Activated CD8-positive, alpha-beta T cell treated with anti-CD3 and anti-CD28 coated beads, Interleukin-2, amount 10 ng/mL, durations not matched to agents 7 days and 5 days (primary cell): Measurements from ENCODE around the gene MAGEA9B. TPM values are rescaled to one million over a fixed set of nuclear protein-coding genes. Genes with fewer than 3 reads are reported as not detected.
"Not testable (repeated sequence)": the region's sequence is repeated elsewhere in the genome, so short reads cannot be mapped to it uniquely, and the experiment has no call there.

Source experiments
- ATAC-seq: fragments of 150-1000 bp; cut with Tn5 transposase; one replicate; pipeline ENCODE4 v1.10.0; 2021; ENCODE audit warnings: moderate library complexity
- CTCF ChIA-PET: fragments of 350-600 bp; sonication (Branson Sonifier 250); formaldehyde crosslinking; loops from one replicate; lab custom pipeline; 2021; ENCODE audit warnings: antibody characterized with exemption; lab: Charles Lee
- POLR2A ChIA-PET: fragments of 350-600 bp; sonication (Branson Sonifier 250); formaldehyde crosslinking; loops from one replicate; lab custom pipeline; 2021; ENCODE audit warnings: antibody characterized with exemption; lab: Charles Lee
- DNase-seq: peaks from one replicate; pipeline ENCODE4 v3.0.0-alpha.2; 2020
- H3K27ac Mint-ChIP-seq: one replicate; pipeline ENCODE4 v1.8.0; 2021; ENCODE audit warnings: mild to moderate bottlenecking, mixed read lengths
- H3K27me3 Mint-ChIP-seq: one replicate; pipeline ENCODE4 v1.8.0; 2021; ENCODE audit warnings: low read depth, mixed read lengths
- H3K36me3 Mint-ChIP-seq: one replicate; pipeline ENCODE4 v1.8.0; 2021; ENCODE audit warnings: low read depth, mixed read lengths
- H3K4me1 Mint-ChIP-seq: one replicate; pipeline ENCODE4 v1.8.0; 2021; ENCODE audit warnings: low read depth, mixed read lengths
- H3K4me3 Mint-ChIP-seq: one replicate; pipeline ENCODE4 v1.8.0; 2021; ENCODE audit warnings: mild to moderate bottlenecking, mixed read lengths
- H3K9me3 Mint-ChIP-seq: one replicate; pipeline ENCODE4 v1.8.0; 2022; ENCODE audit warnings: mixed read lengths; ENCODE audit not compliant: insufficient read depth
- total RNA-seq, 2 experiments: library from RNA; stranded (reverse); gene quantifications; one replicate each; pipeline ENCODE4 v1.2.3, GENCODE V29; 2021

The MAGEA9B gene
- total RNA-seq, 2 experiments from 2014 or later = not detected

GRCh38 chrX:149569770-149570169, 17.5 kb downstream of the MAGEA9B start:
- H3K27ac Mint-ChIP-seq = no peak overlapping the region
- ChIA-PET CTCF (no interaction called here), POLR2A (no interaction called here)
- DNase-seq (no peak), ATAC-seq (no peak)
- H3K4me3 Mint-ChIP-seq = no peak overlapping the region
- peaks cover 20% of the 10 kb centered on the region for H3K4me1 Mint-ChIP-seq
- H3K27me3 Mint-ChIP-seq = no peaks in the 10 kb centered on the region
- H3K36me3 Mint-ChIP-seq = no peaks in the 10 kb centered on the region
- no peaks in the 10 kb centered on the region for H3K9me3 Mint-ChIP-seq

GRCh38 chrX:149568701-149569296, 18.5 kb downstream of the MAGEA9B start:
- Mint-ChIP-seq H3K4me3 (no peak overlapping the region), H3K4me1 (peaks cover 20% of the 10 kb centered on the region), H3K9me3 (no peaks in the 10 kb centered on the region), H3K36me3 (no peaks in the 10 kb centered on the region), H3K27me3 (no peaks in the 10 kb centered on the region), H3K27ac (no peak overlapping the region)
- ATAC-seq (no peak), DNase-seq (no peak)
- ChIA-PET POLR2A (no interaction called here), CTCF (no interaction called here)

GRCh38 chrX:149567621-149568417, 19.4 kb downstream of the MAGEA9B start:
- Mint-ChIP-seq H3K9me3 (no peaks in the 10 kb centered on the region), H3K36me3 (no peaks in the 10 kb centered on the region), H3K4me1 (peaks cover 16% of the 10 kb centered on the region), H3K27me3 (no peaks in the 10 kb centered on the region), H3K4me3 (no peak overlapping the region), H3K27ac (no peak overlapping the region)
- ChIA-PET POLR2A (no interaction called here), CTCF (no interaction called here)
- DNase-seq (no peak), ATAC-seq (no peak)

GRCh38 chrX:149563359-149563758, 23.9 kb downstream of the MAGEA9B start:
- ChIA-PET CTCF (no interaction called here), POLR2A (no interaction called here)
- Mint-ChIP-seq H3K9me3 (no peaks in the 10 kb centered on the region), H3K36me3 (no peaks in the 10 kb centered on the region), H3K4me3 (no peak overlapping the region), H3K4me1 (no peaks in the 10 kb centered on the region), H3K27ac (no peak overlapping the region), H3K27me3 (no peaks in the 10 kb centered on the region)
- ATAC-seq = no peak
- DNase-seq = no peak

GRCh38 chrX:149555251-149555650, 32.0 kb downstream of the MAGEA9B start:
- POLR2A ChIA-PET, CTCF ChIA-PET, H3K4me3 Mint-ChIP-seq, H3K4me1 Mint-ChIP-seq, DNase-seq, H3K27ac Mint-ChIP-seq, H3K9me3 Mint-ChIP-seq, H3K36me3 Mint-ChIP-seq, H3K27me3 Mint-ChIP-seq, ATAC-seq: not testable (repeated sequence)

GRCh38 chrX:149551939-149552248, 35.4 kb downstream of the MAGEA9B start:
- ATAC-seq, POLR2A ChIA-PET: not testable (repeated sequence)

GRCh38 chrX:149551245-149551938, 35.9 kb downstream of the MAGEA9B start:
- H3K4me1 Mint-ChIP-seq, H3K4me3 Mint-ChIP-seq, H3K27ac Mint-ChIP-seq, CTCF ChIA-PET, POLR2A ChIA-PET, ATAC-seq, H3K27me3 Mint-ChIP-seq, DNase-seq, H3K36me3 Mint-ChIP-seq, H3K9me3 Mint-ChIP-seq: not testable (repeated sequence)

More at GRCh38 chrX:149551939-149552248, 35.4 kb downstream of the MAGEA9B start:
- H3K27me3 Mint-ChIP-seq, H3K4me1 Mint-ChIP-seq, H3K4me3 Mint-ChIP-seq, H3K9me3 Mint-ChIP-seq, DNase-seq, H3K36me3 Mint-ChIP-seq, CTCF ChIA-PET, H3K27ac Mint-ChIP-seq: not testable (repeated sequence)

GRCh38 chrX:149550454-149550853, 36.8 kb downstream of the MAGEA9B start:
- peak overlapping the region; percentile 75 for H3K27ac Mint-ChIP-seq
- DNase-seq (peak; percentile 65), ATAC-seq (peak; percentile 88)
- H3K27me3 Mint-ChIP-seq, H3K4me3 Mint-ChIP-seq, H3K36me3 Mint-ChIP-seq, H3K9me3 Mint-ChIP-seq, POLR2A ChIA-PET, H3K4me1 Mint-ChIP-seq, CTCF ChIA-PET: not testable (repeated sequence)

- H3K9me3 Mint-ChIP-seq, H3K36me3 Mint-ChIP-seq, DNase-seq, H3K4me3 Mint-ChIP-seq, H3K27me3 Mint-ChIP-seq, CTCF ChIA-PET, POLR2A ChIA-PET, H3K4me1 Mint-ChIP-seq, ATAC-seq: not testable (repeated sequence)
- peak within 1 kb of the TSS; percentile 75 for H3K27ac Mint-ChIP-seq
These were observed 37.6 kb downstream of the MAGEA9B start, which contains the start of gene HSFX3 for GRCh38 chrX:149549701-149550100. TSS of gene HSFX3 (minus strand) at chrX:149549924. CDS start at chrX:149549852, 72 bp downstream.

GRCh38 chrX:149547782-149548181, 39.5 kb downstream of the MAGEA9B start:
- H3K4me3 Mint-ChIP-seq, DNase-seq, ATAC-seq, H3K27me3 Mint-ChIP-seq, H3K27ac Mint-ChIP-seq, CTCF ChIA-PET, POLR2A ChIA-PET, H3K4me1 Mint-ChIP-seq, H3K9me3 Mint-ChIP-seq, H3K36me3 Mint-ChIP-seq: not testable (repeated sequence)

- ATAC-seq, H3K4me3 Mint-ChIP-seq, H3K27ac Mint-ChIP-seq, H3K27me3 Mint-ChIP-seq, POLR2A ChIA-PET, H3K4me1 Mint-ChIP-seq, H3K36me3 Mint-ChIP-seq, H3K9me3 Mint-ChIP-seq, DNase-seq, CTCF ChIA-PET: not testable (repeated sequence)
These were observed 40.3 kb downstream of the MAGEA9B start for GRCh38 chrX:149546962-149547361.
